ENCODE data around the gene ATP8A2. TPM values are rescaled to one million over a fixed set of nuclear protein-coding genes. Genes with fewer than 3 reads are reported as not detected.
"Not testable (repeated sequence)": the region's sequence is repeated elsewhere in the genome, so short reads cannot be mapped to it uniquely, and the experiment has no call there.

ATP8A2 gene
- total RNA-seq, 1 donor from 2014 or later = 0.16 TPM

DNA sequence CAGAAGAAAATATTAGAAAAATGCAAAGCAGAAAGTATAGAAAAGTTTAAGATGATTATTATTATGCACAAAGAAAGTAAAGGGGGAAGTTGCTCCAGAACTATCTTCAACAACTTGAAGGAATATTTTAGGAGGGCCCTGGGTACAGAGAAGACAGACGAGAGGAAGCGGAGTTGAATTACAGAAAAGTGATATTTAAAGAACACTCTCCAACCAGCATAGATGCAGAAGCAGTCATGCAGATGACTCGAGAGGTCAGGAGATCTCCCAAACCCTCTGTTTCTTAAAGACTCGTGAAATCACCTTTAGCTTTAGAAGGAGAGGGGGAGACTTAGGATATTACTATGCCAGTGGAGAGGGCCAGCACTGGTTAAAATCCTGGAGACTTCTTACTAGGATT, 688.6 kb downstream of the ATP8A2 start:
- no peak for DNase-seq (ENCODE audit: low spot score)
- no peaks in the 10 kb centered on the region for H3K9me3 Mint-ChIP-seq
- H3K4me3 Mint-ChIP-seq (ENCODE audit: low read depth) = no peak overlapping the region
- peaks cover 6% of the 10 kb centered on the region for H3K4me1 Mint-ChIP-seq (ENCODE audit: low read depth)
- intact Hi-C loops (cut with micrococcal nuclease) = loop anchor here (5.0 kb wide), 1 partner anchor 233 kb away; no protein-coding TSS in a partner anchor
- no peaks in the 10 kb centered on the region for H3K36me3 Mint-ChIP-seq (ENCODE audit: low read depth)
- no peak overlapping the region for H3K27ac Mint-ChIP-seq
- peaks cover 47% of the 10 kb centered on the region for H3K27me3 Mint-ChIP-seq (ENCODE audit: low read depth)

DNA sequence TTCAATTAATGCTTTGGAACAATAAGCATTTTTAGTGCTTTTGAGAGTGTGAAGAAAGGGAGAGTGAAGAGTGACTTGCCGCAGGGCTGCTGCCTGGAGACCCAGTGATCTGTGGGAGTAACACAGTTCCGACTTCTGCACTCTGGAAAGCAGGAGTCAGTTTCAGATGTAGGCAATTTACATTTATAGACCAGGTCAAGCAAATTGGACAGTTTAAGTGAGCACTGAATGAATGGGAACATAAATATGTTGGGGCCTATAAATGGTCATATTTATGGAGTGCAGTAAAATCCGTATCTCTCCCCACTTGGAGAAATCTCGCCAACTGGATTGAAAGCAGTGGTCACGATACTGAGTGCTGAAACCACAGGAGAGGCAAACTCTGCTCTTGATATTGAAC, 689.5 kb downstream of the ATP8A2 start:
- Mint-ChIP-seq H3K4me3 (ENCODE audit: low read depth) (no peak overlapping the region), H3K27me3 (ENCODE audit: low read depth) (peaks cover 38% of the 10 kb centered on the region), H3K4me1 (ENCODE audit: low read depth) (peaks cover 6% of the 10 kb centered on the region), H3K27ac (no peak overlapping the region), H3K36me3 (ENCODE audit: low read depth) (no peaks in the 10 kb centered on the region), H3K9me3 (no peaks in the 10 kb centered on the region)
- DNase-seq (ENCODE audit: low spot score) = no peak
- intact Hi-C loops (cut with micrococcal nuclease) = loop anchor here (5.0 kb wide), 1 partner anchor 234 kb away; no protein-coding TSS in a partner anchor

DNA sequence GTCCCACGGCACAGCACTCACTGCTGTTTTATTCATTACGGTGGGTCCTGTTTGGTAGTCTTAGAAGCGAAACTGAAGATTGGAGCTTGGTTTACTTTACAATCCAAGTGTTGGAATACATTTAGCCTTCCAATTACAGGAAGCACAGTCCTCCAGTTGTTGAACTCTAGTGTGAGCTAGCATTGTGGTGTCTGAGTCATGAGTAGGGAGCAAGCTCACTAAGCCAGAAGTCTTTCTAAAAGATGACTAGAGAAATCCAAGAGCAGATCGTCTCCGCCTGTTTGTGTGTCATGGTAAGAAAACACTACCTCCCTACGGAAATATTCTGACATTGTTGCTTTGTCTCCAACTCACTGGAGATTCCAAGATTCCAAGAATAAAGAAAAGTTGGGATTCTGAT, 690.2 kb downstream of the ATP8A2 start:
- H3K4me1 Mint-ChIP-seq (ENCODE audit: low read depth) = peaks cover 6% of the 10 kb centered on the region
- H3K36me3 Mint-ChIP-seq (ENCODE audit: low read depth) = no peaks in the 10 kb centered on the region
- peaks cover 33% of the 10 kb centered on the region for H3K27me3 Mint-ChIP-seq (ENCODE audit: low read depth)
- H3K4me3 Mint-ChIP-seq (ENCODE audit: low read depth) = no peak overlapping the region
- no peaks in the 10 kb centered on the region for H3K9me3 Mint-ChIP-seq
- no peak for DNase-seq (ENCODE audit: low spot score)
- no peak overlapping the region for H3K27ac Mint-ChIP-seq
- intact Hi-C loops (cut with micrococcal nuclease) = loop anchor here (2.0 to 5.0 kb wide), 2 partner anchors 235 to 487 kb away; no protein-coding TSS in a partner anchor

DNA sequence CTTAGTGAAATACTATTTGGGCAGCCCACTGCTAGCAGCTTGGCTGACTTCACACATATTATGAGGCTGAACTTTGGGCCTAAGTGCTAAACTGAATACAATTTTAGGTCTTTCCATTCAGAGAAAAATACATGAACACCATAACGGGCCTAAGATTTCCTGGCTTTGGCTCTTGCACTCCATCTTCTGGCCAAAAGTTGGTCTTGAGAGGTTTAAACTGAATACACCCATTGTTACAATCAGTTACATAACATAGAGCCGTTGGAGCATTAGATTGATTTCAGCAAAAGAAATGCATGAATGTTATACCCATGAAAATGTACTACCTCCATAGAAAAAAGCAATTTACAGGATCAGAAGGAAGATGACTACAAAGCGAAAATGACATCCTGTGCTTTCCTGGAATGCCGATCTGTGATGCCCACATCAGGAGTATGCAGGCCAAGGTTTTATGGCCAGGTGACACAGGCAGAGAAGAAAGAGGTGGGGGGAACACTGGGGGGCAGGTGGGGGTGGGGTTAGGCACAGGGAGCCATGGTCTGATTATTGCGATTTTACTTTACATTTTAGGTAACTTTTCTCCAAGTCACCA, 691.2 kb downstream of the ATP8A2 start:
- peaks cover 6% of the 10 kb centered on the region for H3K4me1 Mint-ChIP-seq (ENCODE audit: low read depth)
- intact Hi-C loops (cut with micrococcal nuclease) = loop anchor here (2.0 to 5.0 kb wide), 2 partner anchors 236 to 488 kb away; no protein-coding TSS in a partner anchor
- peaks cover 24% of the 10 kb centered on the region for H3K27me3 Mint-ChIP-seq (ENCODE audit: low read depth)
- H3K9me3 Mint-ChIP-seq = no peaks in the 10 kb centered on the region
- DNase-seq (ENCODE audit: low spot score) = no peak
- no peaks in the 10 kb centered on the region for H3K36me3 Mint-ChIP-seq (ENCODE audit: low read depth)
- no peak overlapping the region for H3K4me3 Mint-ChIP-seq (ENCODE audit: low read depth)
- no peak overlapping the region for H3K27ac Mint-ChIP-seq

DNA sequence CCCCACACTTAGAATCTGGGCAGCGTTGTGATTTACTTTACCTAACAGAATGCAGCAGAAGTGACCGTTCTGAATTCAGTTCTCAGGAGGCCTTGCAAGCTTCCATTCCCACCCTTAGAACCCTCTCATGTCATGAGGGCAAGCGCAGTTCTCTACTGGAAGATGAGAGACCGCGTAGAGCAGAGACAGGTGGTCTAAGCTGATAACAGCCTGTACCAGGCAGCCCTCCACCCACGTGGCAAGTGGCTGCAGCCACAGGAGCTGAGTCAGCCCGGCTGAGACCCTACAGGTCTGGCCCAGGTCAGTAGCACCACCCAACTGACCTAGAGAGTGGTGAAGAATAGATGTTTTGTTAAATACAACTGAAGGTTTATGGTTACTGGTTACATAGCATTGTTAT, 694.7 kb downstream of the ATP8A2 start:
- H3K27ac Mint-ChIP-seq; H3K9me3 Mint-ChIP-seq; H3K4me1 Mint-ChIP-seq (ENCODE audit: low read depth); DNase-seq (ENCODE audit: low spot score); H3K36me3 Mint-ChIP-seq (ENCODE audit: low read depth); intact Hi-C loops (cut with micrococcal nuclease); H3K4me3 Mint-ChIP-seq (ENCODE audit: low read depth): not testable (repeated sequence)
- peaks cover 18% of the 10 kb centered on the region for H3K27me3 Mint-ChIP-seq (ENCODE audit: low read depth)

DNA sequence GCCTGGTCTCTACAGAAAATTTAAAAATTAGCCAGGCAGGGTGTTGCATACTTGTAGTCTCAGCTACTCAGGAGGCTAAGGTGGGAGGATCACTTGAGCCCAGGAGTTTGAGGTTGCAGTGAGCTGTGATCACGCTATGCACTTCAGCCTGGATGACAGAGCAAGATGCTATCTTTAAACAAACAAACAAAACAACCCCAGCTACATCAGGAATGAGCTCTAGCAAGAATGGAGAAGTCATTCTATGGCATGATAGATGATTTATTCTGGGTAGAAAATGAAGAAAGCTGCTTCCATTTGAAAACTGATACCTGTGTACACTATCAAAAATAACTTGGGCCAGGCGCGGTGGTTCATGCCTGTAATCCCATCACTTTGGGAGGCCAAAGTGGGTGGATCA, 695.8 kb downstream of the ATP8A2 start:
- Mint-ChIP-seq H3K36me3 (ENCODE audit: low read depth) (no peaks in the 10 kb centered on the region), H3K9me3 (no peaks in the 10 kb centered on the region), H3K4me3 (ENCODE audit: low read depth) (no peak overlapping the region)

DNA sequence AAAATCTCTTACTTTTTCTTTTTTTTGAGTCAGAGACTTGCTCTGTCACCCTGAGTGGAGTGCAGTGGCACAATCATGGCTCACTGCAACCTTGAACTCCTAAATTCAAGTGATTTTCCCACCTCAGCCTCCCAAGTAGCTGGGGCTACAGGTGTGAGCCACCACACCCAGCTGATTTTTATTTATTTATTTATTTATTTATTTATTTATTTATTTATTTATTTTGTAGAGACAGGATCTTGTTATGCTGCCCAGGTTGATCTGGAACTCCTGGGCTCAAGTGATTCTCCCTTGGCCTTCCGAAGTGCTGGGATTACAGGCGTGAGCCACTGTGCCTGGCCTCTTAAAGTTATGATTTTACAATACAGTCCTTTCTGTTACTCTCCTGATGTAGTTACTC, 696.6 kb downstream of the ATP8A2 start:
- intact Hi-C loops (cut with micrococcal nuclease); H3K4me1 Mint-ChIP-seq (ENCODE audit: low read depth); DNase-seq (ENCODE audit: low spot score); H3K36me3 Mint-ChIP-seq (ENCODE audit: low read depth); H3K9me3 Mint-ChIP-seq; H3K4me3 Mint-ChIP-seq (ENCODE audit: low read depth); H3K27ac Mint-ChIP-seq: not testable (repeated sequence)
- H3K27me3 Mint-ChIP-seq (ENCODE audit: low read depth) = peaks cover 16% of the 10 kb centered on the region

More for the DNA sequence above, 695.8 kb downstream of the ATP8A2 start:
- peaks cover 21% of the 10 kb centered on the region for H3K27me3 Mint-ChIP-seq (ENCODE audit: low read depth)
- no peak overlapping the region for H3K27ac Mint-ChIP-seq
- H3K4me1 Mint-ChIP-seq (ENCODE audit: low read depth) = peaks cover 2% of the 10 kb centered on the region
- DNase-seq (ENCODE audit: low spot score) = no peak
- intact Hi-C loops (cut with micrococcal nuclease) = no loop called here

DNA sequence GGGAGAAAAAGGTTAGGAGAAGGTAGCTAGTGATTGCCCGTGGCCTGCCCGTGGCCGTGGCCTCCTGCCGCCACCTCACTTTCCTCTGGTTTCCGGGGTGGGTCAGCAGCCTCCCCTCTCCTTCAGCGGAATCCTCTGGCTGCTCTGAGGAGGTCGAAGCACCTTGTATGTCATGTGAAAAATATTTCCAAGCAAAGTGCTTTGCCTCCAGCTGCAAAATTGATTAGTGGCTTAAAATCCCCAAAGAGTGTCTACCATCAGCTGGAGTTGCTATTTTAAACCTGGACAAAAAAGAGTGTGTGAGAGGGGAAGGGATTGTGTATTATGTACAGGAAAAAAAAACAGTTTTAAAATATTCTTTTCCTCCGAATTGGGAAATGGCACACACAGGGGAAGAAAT, 697.9 kb downstream of the ATP8A2 start:
- H3K27ac Mint-ChIP-seq; intact Hi-C loops (cut with micrococcal nuclease); DNase-seq (ENCODE audit: low spot score); H3K9me3 Mint-ChIP-seq; H3K4me3 Mint-ChIP-seq (ENCODE audit: low read depth); H3K4me1 Mint-ChIP-seq (ENCODE audit: low read depth); H3K36me3 Mint-ChIP-seq (ENCODE audit: low read depth): not testable (repeated sequence)
- H3K27me3 Mint-ChIP-seq (ENCODE audit: low read depth) = peaks cover 16% of the 10 kb centered on the region

DNA sequence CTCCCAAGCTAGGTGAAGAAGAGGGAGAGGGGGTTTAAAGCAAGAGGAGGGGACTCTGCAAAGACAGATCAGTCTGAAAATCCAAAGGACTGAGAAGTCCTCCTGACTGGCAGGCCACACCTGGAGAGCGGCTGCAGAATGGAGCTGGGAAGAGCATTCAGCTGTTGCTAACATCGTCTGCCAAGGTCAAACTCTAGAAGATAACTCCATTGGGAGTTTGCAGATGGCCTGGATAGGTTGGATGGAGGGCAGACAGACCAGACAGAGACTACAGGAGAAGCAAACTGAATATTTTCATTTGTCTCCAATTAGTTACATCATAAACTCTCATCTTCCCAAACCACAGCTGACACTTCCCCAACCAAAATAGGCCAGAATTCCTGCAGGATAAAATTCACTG, 699.9 kb downstream of the ATP8A2 start:
- Mint-ChIP-seq H3K27me3 (ENCODE audit: low read depth) (peaks cover 19% of the 10 kb centered on the region), H3K9me3 (no peaks in the 10 kb centered on the region)

DNA sequence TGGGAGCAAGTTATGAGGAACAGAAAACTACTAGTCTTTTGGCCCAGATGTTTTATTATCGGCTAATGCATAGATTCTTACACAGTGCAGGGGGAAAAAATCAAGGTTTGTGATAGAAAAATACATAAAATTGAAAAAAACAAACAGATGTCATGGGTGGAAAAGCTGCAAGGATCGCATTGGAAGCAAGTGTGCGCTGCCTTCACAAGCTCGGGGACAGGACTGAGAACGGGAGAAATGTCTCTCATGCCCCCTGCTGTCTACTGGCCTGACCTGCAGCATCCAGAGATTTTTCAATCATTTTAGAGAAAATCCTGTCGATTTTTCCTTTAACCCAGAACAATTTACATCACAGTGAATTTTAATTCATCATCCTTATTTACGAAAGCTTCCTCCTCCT, 700.6 kb downstream of the ATP8A2 start:
- intact Hi-C loops (cut with micrococcal nuclease) = loop anchor here (1.0 kb wide), 1 partner anchor 498 kb away; no protein-coding TSS in a partner anchor
- peaks cover 21% of the 10 kb centered on the region for H3K27me3 Mint-ChIP-seq (ENCODE audit: low read depth)
- DNase-seq (ENCODE audit: low spot score); H3K27ac Mint-ChIP-seq; H3K4me1 Mint-ChIP-seq (ENCODE audit: low read depth); H3K4me3 Mint-ChIP-seq (ENCODE audit: low read depth); H3K9me3 Mint-ChIP-seq; H3K36me3 Mint-ChIP-seq (ENCODE audit: low read depth): not testable (repeated sequence)

More for the DNA sequence above, 699.9 kb downstream of the ATP8A2 start:
- Mint-ChIP-seq H3K4me3 (ENCODE audit: low read depth) (no peak overlapping the region), H3K27ac (no peak overlapping the region), H3K36me3 (ENCODE audit: low read depth) (no peaks in the 10 kb centered on the region), H3K4me1 (ENCODE audit: low read depth) (no peaks in the 10 kb centered on the region)
- DNase-seq (ENCODE audit: low spot score) = no peak
- intact Hi-C loops (cut with micrococcal nuclease) = loop anchor here (1.0 kb wide), 1 partner anchor 497 kb away; no protein-coding TSS in a partner anchor

DNA sequence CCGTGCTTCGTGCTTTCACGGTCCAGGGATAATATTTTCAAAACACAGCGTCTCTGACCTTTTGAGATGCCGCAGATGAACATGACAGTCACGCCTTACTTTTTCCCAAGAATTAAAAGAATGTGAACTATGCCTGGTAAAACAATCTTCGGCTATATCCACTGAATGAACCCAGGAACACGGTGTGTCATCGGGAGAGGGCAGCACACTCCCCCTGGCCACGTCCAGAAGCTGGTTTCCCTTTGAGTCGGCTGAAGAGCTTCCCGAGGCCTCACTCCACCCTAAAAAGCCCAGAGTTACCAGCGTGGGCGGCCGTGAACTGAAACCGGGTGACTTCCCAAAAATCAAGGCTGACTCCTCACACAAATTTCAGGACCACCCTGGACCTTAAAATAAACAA, 702.9 kb downstream of the ATP8A2 start:
- no peaks in the 10 kb centered on the region for H3K36me3 Mint-ChIP-seq (ENCODE audit: low read depth)

More for the DNA sequence above, 702.9 kb downstream of the ATP8A2 start:
- Mint-ChIP-seq H3K4me1 (ENCODE audit: low read depth) (no peaks in the 10 kb centered on the region), H3K27ac (no peak overlapping the region), H3K27me3 (ENCODE audit: low read depth) (peaks cover 19% of the 10 kb centered on the region), H3K4me3 (ENCODE audit: low read depth) (no peak overlapping the region), H3K9me3 (no peaks in the 10 kb centered on the region)
- intact Hi-C loops (cut with micrococcal nuclease) = no loop called here
- no peak for DNase-seq (ENCODE audit: low spot score)
